Lower leg skin (tissue), 3 donors: ENCODE results near the gene ALPP.
"Not testable (repeated sequence)": the region's sequence is repeated elsewhere in the genome, so short reads cannot be mapped to it uniquely, and the experiment has no call there.

ENCODE experiments used
- CTCF ChIP-seq, 3 donors: fragments of 450-650 bp; IDR thresholded peaks; one replicate each; pipeline ENCODE4 v1.5.1; 2016; ENCODE audit warnings: antibody characterized with exemption in 3 of 3, mild to moderate bottlenecking in 3 of 3, moderate library complexity in 2 of 3
- POLR2A ChIP-seq, 2 donors: fragments of 450-650 bp; IDR thresholded peaks; one replicate each; pipeline ENCODE4 v1.6.1; 2016 to 2017; ENCODE audit warnings: antibody characterized with exemption in 2 of 2, mild to moderate bottlenecking in 1 of 2, moderate library complexity in 1 of 2

DNA sequence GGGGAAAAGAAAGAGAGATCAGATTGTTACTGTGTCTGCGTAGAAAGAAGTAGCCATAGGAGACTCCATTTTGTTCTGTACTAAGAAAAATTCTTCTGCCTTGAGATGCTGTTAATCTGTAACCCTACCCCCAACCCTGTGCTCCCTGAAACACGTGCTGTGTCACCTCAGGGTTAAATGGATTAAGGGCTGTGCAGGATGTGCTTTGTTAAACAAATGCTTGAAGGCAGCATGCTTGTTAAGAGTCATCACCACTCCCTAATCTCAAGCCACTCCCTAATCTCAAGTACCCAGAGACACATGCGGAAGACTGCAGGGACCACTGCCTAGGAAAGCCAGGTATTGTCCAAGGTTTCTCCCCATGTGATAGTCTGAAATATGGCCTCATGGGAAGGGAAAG, 44.4 kb downstream of the ALPP start:
- not testable (repeated sequence) for TF ChIP-seq CTCF, POLR2A (IDR thresholded peaks at IDR 0.05)
